Cardiac septum (tissue), 1 donor: ENCODE measurements around the gene TAF10. TPM values are rescaled to one million over a fixed set of nuclear protein-coding genes. Genes with fewer than 3 reads are reported as not detected.

ENCODE experiments used
- DNase-seq: peaks from one replicate; pipeline ENCODE4 v3.0.0-alpha.2; 2020; ENCODE audit warnings: low spot score
- intact Hi-C: fragments of 100-400 bp; cut with DNase I; formaldehyde crosslinking; loops from one replicate; pipeline ENCODE4 v1.14.0; 2022
- total RNA-seq: library from RNA; stranded (reverse); fragmentation: NEBNext Ultra II Directional; extraction: Animal tissue kit (Norgen Biotek cat#: 25700); gene quantifications from one replicate; pipeline ENCODE4 v1.2.1, GENCODE V29; 2021
- donor health status: DM: no; HTN: no; CAD: no.

Gene TAF10
- total RNA-seq, 1 donor from 2014 or later: 126 TPM

DNA sequence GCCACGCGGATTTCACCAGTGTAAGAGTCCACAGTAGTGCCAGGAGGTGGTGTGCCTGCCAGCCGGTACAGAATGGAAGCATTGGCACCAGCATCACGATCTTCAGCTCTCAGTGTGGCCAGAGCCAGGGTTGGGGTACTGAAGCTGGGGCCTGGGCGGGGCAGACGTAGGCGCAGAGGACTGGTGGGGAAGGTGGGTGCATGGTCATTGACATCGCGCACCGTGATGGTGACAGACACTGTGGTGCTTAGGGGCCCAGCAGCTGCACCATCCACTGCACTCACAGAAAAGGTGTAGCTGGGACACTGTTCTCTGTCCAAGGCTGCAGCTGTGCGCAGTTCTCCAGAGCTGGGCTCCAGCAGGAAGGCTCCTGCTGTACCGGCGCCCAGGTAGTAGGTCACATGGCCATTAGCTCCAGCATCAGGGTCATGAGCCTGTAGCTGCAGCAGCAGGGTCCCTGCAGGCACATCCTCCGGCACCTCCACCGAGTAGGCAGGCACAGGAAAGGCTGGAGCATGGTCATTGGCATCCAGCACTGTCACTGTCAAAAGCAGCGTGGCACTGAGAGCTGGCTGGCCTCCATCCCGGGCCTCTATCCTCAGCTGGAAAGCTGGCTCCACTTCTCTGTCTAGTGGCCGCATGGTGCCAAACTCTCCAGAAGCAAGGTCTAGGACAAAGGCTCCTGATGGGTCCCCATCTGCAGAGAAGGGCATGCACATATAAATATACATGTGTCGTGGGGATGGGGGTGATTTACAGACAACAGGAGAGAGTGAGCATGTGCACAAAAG, 15.2 kb upstream of the TAF10 start:
- intact Hi-C loops: no loop called here
- peak; percentile 73 for DNase-seq

GRCh38 chr11:6625832-6626420, 13.9 kb upstream of the TAF10 start:
- intact Hi-C loops: no loop called here
- peak; percentile 70 for DNase-seq

DNA sequence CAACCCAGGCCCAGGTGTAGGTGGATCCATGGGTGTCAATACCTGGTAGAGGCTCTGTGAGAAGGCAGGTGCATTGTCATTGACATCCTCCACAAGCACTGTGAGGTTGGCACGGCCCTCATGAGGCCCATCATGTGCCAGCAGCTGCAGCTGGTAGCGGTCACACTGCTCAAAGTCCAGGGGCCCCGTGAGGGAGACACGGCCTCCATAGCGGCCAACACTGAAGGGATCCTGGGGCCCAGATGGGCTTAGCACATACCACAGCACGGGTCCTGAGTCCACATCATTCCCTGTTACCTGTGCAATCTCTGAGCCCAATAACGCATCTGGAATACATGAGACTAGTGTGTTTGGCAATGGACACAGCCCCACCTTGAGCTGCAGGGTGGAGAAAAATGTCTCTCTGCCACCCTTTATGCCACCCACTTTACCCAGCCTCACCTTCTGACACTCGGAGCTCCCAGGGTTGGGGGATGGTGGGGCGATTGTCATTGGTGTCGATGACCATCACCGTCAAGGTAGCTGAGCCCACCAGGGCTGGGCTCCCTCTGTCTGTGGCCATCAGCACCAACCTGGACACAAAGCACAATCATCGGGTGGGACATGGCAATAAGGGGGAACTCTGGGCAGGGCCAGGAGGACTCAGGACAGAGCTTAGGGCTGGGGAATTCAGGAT, 13.3 kb upstream of the TAF10 start:
- intact Hi-C loops: no loop called here
- DNase-seq: peak; percentile 72

DNA sequence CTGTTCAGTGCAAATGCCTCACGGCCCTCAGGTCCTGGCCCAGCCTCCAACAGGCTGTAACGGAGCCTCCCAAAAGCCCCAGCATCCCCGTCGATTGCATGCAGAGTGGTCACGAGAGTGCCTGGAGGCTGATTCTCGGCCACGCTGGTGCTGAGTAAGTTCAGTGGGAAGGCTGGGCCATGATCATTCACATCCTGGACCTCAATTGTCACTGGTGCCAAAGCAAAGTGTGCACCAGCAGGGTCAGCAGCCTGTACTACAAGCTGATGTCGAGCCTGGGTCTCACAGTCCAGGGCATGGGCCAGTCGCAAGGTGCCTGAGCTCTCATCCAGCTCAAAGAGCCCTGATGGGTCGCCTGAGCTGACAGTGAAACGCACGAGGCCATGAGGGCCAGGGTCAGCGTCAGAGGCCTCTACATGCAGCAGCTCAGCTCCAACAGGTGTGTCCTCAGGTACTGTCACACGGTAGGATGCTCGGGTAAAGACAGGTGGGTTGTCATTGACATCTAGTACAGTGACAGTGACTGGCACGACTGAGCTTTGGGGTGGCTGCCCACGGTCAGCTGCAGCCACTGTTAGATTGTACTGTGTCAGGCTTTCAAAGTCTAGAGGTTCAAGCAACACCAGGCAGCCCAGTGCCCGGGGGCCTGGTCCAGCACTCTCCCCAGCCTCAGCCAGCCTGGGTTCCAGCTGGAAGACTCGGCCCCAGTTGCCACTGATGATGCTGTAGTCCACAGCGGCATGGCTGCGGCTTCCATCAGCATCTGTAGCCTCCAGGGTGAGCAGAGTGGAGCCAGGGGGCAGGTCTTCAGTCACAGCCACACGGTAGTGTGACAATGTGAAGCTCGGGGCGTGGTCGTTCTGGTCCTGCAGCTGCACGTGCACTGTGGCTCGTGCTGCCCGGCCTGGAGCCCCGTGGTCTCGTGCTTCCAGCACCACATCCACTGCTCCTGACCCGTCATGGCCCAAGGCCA, 11.7 kb upstream of the TAF10 start:
- intact Hi-C loops: no loop called here
- peak; percentile 66 for DNase-seq

DNA sequence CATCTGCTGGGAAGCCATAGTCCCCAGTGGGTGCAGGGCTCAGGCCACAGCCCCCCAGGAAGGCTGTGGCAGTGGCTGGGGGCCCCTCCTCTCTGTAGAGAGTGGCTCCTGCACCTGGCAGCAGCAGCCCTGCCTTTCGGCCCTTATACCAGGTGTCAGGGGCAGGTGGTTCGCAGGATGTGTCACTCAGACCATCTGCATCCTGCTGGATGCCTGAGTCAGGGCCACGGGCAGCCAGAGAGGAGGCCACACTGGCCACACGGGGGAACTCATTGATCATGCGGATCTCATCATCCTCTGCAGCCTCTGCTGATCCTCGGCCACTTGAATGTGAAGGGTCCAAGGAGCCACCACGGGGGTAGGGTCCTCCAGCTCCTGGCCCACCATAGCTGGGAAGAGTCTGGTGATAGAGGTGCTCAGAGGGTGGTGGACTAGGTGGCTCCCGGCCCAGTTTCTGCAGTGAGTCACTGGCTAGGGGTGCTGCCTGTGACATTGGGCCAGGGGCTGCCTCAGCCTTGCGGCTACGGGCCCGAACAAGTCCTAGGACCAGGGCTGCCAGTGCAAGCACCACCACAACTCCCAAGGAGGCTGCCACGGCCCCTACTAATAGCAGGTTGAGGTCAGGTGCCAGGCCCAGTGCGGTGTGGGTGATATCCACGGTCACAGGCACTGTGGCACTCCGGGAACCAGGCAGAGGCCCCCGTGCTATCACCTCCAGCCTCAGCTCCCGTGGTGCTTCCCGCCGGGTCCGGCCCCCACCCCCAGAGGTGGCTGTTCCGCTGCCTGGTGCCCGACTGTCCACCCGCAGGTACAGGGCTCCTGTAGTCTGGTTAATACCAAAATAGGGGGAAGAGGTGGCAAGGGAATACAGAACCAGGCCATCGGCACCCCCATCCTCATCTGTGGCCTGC, 10.5 kb upstream of the TAF10 start:
- DNase-seq: peak; percentile 64
- intact Hi-C loops: no loop called here

- DNase-seq: peak; percentile 62
- intact Hi-C loops: no loop called here
Measured at GRCh38 chr11:6621711-6622211, 9.7 kb upstream of the TAF10 start.

DNA sequence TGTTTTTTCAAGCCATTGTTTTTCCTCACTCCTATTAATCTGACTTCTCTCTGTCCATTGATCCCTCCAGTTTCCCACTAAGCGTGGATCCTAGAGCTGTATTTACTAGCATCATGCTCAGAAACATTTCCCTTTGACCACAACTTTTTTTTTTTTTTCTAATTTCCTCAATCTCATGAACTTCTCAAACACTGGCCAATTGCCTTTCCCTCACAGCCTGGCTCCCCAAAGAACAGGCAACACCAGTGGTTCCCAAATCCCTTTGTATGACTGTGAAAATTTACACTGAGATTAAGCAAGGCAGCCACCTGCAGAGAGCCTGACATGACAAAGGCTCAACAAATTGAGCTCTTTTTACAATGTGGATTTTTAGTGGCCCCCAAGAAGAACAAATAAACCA, 8.6 kb upstream of the TAF10 start:
- peak; percentile 36 for DNase-seq
- intact Hi-C loops: no loop called here

DNA sequence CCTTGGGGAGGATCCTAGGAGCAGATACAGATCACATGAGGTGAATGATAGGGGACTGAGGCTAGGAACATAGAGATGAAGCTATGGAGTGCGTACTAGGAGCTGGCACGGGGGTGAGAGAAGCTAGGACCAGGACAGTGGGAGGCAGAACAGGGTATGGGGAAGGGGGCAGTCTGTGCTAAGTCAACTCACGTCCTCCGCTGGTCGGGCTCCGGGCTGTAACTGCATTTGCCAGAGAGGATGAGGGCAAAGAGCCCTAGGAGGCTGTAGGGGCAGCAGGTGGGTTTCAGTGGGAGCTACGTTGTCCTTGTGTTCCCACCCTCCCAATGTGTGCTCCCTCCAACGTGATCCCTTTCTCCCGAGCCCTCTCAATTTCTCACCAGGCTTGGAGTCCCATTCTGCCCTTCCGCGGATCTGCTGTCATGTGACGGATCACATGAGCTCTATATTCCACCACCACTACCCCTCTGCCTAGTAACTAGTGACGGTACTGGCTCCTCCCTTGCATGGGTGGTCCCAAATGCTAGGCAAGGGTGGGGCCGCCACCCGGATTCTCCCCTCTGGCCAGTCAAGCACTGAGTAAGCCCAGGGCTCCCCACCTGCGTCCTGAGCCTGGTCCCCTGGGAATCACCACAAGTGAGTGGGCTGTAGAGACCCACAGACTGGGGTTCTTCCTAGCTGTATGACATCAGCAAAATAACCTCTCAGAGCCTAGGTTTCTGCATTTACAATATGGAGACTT, 7.2 kb upstream of the TAF10 start, which contains the start of gene TPP1:
Gene TPP1 (minus strand): TSS at position 419 of the 742 bp plus-strand sequence. CDS start 22 bp downstream, at position 397.
- DNase-seq: peak; percentile 94
- intact Hi-C loops: no loop called here

DNA sequence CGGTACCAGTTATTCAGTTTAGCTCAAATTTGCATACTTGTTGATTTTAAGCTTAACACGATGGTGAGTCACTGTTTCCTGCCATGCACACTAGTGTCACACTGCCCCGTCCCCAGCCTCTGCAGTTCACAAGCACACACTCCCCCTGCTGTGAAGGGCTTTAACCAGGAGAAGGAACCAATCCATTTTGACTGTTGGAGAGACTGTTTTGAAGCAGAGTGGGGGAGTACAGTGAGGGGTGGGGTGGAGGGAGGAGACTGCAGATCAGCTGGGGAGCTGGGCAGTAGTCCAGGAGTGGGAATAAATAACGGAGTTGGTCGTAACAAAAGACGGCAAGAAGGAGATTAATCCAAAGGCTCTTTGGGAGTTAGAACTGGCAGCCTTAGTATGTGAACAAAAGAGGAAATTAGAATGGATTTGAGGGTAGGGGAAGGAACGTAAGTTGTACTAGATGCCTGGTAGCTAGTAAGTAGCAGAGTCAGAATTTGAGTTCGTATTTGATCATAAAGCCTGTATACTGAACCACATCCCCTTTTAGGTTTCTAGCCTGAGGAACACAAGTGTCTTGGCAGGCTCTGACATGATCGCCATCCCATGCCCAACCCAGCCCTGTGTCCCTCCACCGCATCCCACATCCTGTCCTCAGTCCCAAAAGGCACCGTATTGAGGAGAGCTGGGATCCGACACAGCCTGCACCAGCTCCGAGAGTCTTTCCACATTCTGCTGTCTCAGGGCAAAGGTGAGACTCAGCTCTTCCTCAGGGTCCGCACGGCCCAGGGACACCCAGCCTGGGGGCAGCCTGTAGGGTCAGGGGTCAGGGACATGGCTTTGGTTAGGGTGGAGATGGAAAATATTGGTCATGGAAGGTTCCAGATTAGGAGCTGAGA, 6.3 kb upstream of the TAF10 start:
- intact Hi-C loops: no loop called here
- peak; percentile 77 for DNase-seq

DNA sequence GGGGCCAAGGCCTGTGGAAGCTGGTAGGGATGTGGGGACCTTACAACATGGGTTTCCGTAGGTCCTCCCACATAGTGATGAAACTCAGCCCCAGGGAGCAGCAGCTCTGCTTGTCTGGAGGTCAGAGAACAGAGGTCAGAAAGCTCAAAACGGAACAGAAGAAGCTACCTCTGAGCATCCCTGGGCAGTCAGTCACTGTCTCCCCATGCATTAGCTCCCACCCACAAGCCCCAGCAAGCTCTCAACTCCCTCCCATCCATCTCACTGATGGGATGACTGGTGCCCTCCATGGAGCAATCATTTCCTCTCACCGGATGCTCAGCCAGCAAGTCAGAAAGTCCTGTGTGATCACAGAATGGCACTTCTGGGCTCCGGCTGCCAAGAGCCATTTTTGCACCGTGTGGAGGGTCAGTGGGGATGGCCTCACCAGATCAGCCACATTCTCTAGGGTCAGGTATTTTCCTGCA, 5.3 kb upstream of the TAF10 start:
- intact Hi-C loops: no loop called here

DNA sequence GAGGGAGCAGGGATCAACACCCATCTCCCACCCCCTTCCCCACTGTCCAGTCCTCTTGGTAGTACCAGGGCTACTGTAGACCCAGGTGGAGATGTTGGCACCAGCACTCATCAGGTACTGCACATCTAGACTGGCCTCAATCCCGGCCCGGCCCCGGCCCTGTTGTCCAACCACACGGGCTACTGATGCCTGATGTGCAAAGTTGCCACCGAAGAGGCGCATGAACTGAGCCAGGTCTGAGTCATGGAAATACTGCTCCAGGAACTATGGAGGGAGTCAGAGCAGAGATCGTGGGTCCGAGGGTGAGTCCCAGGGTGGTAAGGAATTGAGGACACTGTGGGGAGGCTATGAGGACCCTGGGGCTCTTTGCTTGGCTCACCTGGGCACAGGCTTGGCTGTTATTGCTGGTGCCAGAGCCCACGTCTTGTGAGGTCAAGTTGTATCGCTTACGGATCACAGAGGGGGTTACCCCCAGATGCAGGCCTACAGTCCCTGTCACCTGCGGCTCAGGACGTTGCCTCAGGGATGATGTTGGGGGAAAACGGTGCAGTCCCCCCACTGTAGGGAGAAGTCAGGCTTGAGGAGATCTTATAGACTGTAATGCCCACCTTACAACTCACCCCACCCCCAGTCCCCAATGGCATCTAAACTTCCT, 4.7 kb upstream of the TAF10 start:
- intact Hi-C loops: no loop called here
- no peak for DNase-seq

More for the DNA sequence above, 5.3 kb upstream of the TAF10 start:
- peak; percentile 22 for DNase-seq

DNA sequence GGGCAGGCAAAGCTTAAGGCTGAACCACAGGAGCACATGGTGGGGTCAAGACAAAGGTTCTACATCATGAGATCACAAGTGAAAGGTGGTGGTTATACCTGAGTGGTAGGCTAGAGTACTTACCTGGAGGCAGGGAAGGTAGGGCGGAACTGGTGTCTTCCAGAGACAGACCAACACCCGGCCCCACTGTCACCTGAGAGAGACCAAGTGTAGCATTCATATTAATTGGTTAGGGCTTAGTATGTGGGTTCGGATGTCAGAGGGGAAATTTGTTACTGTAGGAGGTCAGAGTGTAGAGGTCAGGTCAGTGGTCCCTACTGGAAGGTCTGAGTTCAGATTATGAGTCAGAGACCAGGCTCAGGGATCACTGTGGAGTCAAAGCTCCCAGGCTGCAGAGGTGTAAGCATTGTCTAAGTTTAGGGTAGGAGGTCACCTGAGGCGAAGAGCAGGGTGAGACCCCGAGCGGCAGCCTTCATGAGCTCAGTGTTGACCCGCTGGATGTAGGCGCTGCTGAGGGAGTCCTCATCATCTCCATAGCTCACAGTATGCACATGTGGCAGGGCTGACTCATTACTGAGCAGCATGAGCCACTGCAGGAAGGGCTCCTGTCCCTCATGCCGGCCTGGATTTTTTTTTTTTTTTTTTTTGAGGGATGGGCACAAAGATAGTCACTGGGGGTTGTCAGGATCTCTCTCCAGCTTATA, 4.0 kb upstream of the TAF10 start:
- no peak for DNase-seq
- intact Hi-C loops: no loop called here

DNA sequence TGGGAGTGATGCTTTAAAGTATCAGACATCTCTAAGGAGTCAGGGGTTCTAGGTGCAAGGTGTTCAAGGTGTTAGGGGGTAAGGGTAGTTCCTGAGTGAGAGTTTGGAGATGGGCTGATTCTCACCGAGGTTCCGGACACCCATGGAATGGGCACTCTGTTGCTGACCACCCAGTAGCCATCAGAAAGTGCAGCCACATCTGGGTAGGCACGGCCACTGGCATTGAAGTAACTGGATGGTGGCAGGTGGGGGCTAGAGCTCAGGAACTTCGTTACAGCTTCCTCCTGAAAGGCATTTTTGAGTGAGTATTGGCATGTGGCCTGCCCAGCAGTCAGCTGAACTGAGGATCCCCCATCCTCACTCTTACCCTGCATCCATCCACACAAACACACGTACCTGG, 3.0 kb upstream of the TAF10 start:
- intact Hi-C loops: no loop called here
- no peak for DNase-seq

GRCh38 chr11:6614446-6614845, 2.4 kb upstream of the TAF10 start:
- intact Hi-C loops: no loop called here
- no peak for DNase-seq

- intact Hi-C loops: loop anchor here (2.0 kb wide), 1 partner anchor 69 kb away; the partner anchor contains the start of gene MRPL17
Measured at GRCh38 chr11:6613496-6613895, 1.5 kb upstream of the TAF10 start.

GRCh38 chr11:6611963-6612212, 128 bp downstream of the TAF10 start:
- intact Hi-C loops: loop anchor here (2.0 kb wide), 1 partner anchor 71 kb away; the partner anchor contains the start of gene MRPL17
- no peak for DNase-seq

More at GRCh38 chr11:6613496-6613895, 1.5 kb upstream of the TAF10 start:
- no peak for DNase-seq
